ENCODE measurements around the gene NFIA. TPM values are rescaled to one million over a fixed set of nuclear protein-coding genes. Genes with fewer than 3 reads are reported as not detected.

Gene NFIA
- total and polyA plus RNA-seq, 2 of the 13 experiments (the other 11 are each of a cell fraction or from before 2014, with no cell fraction given), result 14.7 to 28.5 TPM

DNA sequence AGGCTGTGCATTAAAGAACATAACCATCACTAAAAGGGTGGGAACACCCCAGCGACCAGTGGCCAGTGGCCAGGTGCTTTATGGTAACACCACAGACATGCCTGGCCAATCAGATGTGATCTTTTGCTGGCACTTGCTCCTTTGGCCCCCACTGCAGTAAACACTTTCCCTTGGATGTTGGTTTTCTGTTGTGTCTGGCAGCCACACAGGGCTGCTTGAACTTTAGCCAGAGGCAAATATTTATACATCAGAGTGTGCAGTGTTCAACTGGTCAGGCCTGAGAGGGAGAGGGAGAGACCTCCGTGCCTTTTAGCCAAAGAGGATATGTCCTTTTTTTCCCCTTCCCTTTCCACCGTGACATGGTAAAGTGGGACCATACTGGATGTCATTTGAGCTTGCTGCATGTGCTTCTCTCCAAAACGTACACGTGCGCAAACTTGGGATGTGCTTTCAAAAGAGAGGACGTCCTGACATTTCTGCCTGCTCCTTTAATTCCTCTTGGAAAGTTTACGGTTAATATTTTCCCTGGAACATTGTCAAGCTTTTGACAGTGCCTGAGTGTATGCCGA is 101.2 kb downstream of the NFIA start (continued):
- TF ChIP-seq FOXJ3 (CRISPR knock-in tag; IDR thresholded peaks at IDR 0.05; ENCODE audit: borderline replicate concordance) (peak; percentile 95), ZNF20 (CRISPR knock-in tag; IDR thresholded peaks at IDR 0.05) (no peak), HDAC2 (CRISPR knock-in tag; IDR thresholded peaks at IDR 0.05) (peak; percentile 90), THAP11 (CRISPR knock-in tag; IDR thresholded peaks at IDR 0.05) (peak; percentile 70; the same call in 1 of the 2 replicates), RXRB (CRISPR knock-in tag; IDR thresholded peaks at IDR 0.05; ENCODE audit: borderline replicate concordance) (peak; percentile 91)
- TF ChIP-seq, protein P1, sequence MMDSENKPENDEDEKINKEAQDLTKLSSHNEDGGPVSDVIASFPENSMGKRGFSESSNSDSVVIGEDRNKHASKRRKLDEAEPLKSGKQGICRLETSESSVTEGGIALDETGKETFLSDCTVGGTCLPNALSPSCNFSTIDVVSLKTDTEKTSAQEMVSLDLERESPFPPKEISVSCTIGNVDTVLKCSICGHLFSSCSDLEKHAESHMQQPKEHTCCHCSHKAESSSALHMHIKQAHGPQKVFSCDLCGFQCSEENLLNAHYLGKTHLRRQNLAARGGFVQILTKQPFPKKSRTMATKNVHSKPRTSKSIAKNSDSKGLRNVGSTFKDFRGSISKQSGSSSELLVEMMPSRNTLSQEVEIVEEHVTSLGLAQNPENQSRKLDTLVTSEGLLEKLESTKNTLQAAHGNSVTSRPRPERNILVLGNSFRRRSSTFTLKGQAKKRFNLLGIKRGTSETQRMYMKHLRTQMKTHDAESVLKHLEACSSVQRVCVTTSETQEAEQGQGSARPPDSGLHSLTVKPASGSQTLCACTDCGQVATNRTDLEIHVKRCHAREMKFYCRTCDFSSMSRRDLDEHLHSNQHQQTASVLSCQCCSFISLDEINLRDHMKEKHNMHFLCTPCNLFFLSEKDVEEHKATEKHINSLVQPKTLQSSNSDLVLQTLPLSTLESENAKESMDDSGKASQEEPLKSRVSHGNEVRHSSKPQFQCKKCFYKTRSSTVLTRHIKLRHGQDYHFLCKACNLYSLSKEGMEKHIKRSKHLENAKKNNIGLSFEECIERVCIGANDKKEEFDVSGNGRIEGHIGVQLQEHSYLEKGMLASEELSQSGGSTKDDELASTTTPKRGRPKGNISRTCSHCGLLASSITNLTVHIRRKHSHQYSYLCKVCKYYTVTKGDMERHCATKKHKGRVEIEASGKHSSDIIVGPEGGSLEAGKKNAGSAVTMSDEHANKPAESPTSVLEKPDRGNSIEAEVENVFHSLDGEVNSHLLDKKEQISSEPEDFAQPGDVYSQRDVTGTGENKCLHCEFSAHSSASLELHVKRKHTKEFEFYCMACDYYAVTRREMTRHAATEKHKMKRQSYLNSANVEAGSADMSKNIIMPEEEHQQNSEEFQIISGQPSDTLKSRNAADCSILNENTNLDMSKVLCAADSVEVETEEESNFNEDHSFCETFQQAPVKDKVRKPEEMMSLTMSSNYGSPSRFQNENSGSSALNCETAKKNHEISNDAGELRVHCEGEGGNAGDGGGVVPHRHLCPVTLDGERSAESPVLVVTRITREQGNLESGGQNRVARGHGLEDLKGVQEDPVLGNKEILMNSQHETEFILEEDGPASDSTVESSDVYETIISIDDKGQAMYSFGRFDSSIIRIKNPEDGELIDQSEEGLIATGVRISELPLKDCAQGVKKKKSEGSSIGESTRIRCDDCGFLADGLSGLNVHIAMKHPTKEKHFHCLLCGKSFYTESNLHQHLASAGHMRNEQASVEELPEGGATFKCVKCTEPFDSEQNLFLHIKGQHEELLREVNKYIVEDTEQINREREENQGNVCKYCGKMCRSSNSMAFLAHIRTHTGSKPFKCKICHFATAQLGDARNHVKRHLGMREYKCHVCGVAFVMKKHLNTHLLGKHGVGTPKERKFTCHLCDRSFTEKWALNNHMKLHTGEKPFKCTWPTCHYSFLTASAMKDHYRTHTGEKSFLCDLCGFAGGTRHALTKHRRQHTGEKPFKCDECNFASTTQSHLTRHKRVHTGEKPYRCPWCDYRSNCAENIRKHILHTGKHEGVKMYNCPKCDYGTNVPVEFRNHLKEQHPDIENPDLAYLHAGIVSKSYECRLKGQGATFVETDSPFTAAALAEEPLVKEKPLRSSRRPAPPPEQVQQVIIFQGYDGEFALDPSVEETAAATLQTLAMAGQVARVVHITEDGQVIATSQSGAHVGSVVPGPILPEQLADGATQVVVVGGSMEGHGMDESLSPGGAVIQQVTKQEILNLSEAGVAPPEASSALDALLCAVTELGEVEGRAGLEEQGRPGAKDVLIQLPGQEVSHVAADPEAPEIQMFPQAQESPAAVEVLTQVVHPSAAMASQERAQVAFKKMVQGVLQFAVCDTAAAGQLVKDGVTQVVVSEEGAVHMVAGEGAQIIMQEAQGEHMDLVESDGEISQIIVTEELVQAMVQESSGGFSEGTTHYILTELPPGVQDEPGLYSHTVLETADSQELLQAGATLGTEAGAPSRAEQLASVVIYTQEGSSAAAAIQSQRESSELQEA (CRISPR knock-in tag; IDR thresholded peaks at IDR 0.05; ENCODE audit: not compliant biosample characterization), result no peak
- TF ChIP-seq, protein P2, sequence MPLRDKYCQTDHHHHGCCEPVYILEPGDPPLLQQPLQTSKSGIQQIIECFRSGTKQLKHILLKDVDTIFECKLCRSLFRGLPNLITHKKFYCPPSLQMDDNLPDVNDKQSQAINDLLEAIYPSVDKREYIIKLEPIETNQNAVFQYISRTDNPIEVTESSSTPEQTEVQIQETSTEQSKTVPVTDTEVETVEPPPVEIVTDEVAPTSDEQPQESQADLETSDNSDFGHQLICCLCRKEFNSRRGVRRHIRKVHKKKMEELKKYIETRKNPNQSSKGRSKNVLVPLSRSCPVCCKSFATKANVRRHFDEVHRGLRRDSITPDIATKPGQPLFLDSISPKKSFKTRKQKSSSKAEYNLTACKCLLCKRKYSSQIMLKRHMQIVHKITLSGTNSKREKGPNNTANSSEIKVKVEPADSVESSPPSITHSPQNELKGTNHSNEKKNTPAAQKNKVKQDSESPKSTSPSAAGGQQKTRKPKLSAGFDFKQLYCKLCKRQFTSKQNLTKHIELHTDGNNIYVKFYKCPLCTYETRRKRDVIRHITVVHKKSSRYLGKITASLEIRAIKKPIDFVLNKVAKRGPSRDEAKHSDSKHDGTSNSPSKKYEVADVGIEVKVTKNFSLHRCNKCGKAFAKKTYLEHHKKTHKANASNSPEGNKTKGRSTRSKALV (CRISPR knock-in tag; IDR thresholded peaks at IDR 0.05), result no peak; the same call in 1 of the 2 replicates
- TF ChIP-seq, protein P3, sequence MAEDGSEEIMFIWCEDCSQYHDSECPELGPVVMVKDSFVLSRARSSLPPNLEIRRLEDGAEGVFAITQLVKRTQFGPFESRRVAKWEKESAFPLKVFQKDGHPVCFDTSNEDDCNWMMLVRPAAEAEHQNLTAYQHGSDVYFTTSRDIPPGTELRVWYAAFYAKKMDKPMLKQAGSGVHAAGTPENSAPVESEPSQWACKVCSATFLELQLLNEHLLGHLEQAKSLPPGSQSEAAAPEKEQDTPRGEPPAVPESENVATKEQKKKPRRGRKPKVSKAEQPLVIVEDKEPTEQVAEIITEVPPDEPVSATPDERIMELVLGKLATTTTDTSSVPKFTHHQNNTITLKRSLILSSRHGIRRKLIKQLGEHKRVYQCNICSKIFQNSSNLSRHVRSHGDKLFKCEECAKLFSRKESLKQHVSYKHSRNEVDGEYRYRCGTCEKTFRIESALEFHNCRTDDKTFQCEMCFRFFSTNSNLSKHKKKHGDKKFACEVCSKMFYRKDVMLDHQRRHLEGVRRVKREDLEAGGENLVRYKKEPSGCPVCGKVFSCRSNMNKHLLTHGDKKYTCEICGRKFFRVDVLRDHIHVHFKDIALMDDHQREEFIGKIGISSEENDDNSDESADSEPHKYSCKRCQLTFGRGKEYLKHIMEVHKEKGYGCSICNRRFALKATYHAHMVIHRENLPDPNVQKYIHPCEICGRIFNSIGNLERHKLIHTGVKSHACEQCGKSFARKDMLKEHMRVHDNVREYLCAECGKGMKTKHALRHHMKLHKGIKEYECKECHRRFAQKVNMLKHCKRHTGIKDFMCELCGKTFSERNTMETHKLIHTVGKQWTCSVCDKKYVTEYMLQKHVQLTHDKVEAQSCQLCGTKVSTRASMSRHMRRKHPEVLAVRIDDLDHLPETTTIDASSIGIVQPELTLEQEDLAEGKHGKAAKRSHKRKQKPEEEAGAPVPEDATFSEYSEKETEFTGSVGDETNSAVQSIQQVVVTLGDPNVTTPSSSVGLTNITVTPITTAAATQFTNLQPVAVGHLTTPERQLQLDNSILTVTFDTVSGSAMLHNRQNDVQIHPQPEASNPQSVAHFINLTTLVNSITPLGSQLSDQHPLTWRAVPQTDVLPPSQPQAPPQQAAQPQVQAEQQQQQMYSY (CRISPR knock-in tag; IDR thresholded peaks at IDR 0.05), result 0 out of 2 replicates have a peak, but pooled peaks have one; percentile 27
- TF ChIP-seq, protein P4, sequence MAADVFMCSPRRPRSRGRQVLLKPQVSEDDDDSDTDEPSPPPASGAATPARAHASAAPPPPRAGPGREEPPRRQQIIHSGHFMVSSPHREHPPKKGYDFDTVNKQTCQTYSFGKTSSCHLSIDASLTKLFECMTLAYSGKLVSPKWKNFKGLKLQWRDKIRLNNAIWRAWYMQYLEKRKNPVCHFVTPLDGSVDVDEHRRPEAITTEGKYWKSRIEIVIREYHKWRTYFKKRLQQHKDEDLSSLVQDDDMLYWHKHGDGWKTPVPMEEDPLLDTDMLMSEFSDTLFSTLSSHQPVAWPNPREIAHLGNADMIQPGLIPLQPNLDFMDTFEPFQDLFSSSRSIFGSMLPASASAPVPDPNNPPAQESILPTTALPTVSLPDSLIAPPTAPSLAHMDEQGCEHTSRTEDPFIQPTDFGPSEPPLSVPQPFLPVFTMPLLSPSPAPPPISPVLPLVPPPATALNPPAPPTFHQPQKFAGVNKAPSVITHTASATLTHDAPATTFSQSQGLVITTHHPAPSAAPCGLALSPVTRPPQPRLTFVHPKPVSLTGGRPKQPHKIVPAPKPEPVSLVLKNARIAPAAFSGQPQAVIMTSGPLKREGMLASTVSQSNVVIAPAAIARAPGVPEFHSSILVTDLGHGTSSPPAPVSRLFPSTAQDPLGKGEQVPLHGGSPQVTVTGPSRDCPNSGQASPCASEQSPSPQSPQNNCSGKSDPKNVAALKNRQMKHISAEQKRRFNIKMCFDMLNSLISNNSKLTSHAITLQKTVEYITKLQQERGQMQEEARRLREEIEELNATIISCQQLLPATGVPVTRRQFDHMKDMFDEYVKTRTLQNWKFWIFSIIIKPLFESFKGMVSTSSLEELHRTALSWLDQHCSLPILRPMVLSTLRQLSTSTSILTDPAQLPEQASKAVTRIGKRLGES (CRISPR knock-in tag; IDR thresholded peaks at IDR 0.05; ENCODE audit: borderline replicate concordance), result no peak
